WTC11 (cell line): ENCODE measurements around the gene EGR4. TPM values are rescaled to one million over a fixed set of nuclear protein-coding genes. Genes with fewer than 3 reads are reported as not detected.

Source experiments
- ATAC-seq: fragments of 200-7000 bp; cut with Tn5 transposase; 2 replicates; pipeline ENCODE4 v1.10.0; 2021; ENCODE audit warnings: mild to moderate bottlenecking, moderate library complexity
- CTCF ChIA-PET: fragments of 300-600 bp; sonication (Branson Sonifier 250); formaldehyde crosslinking; loops from one replicate; lab custom pipeline; 2021; ENCODE audit warnings: antibody characterized with exemption; lab: Charles Lee
- POLR2A ChIA-PET: fragments of 350-600 bp; sonication (Branson Sonifier 250); formaldehyde crosslinking; loops from one replicate; lab custom pipeline; 2021; ENCODE audit warnings: antibody characterized with exemption; lab: Charles Lee
- DNase-seq: peaks from one replicate; pipeline ENCODE4 v3.0.0; 2021; ENCODE audit warnings: low spot score
- H3K27ac Mint-ChIP-seq: 2 replicates; pipeline ENCODE4 v1.8.0; 2021; ENCODE audit warnings: mixed read lengths
- H3K27me3 Mint-ChIP-seq: 2 replicates; pipeline ENCODE4 v1.8.0; 2021; ENCODE audit warnings: low read depth, mild to moderate bottlenecking, moderate library complexity, mixed read lengths
- H3K36me3 Mint-ChIP-seq: 2 replicates; pipeline ENCODE4 v1.8.0; 2021; ENCODE audit warnings: mixed read lengths
- H3K4me1 Mint-ChIP-seq: 2 replicates; pipeline ENCODE4 v1.8.0; 2022; ENCODE audit warnings: mixed read lengths
- H3K4me3 Mint-ChIP-seq: 2 replicates; pipeline ENCODE4 v1.8.0; 2021; ENCODE audit warnings: mild to moderate bottlenecking, moderate library complexity, mixed read lengths
- H3K9me3 Mint-ChIP-seq: 2 replicates; pipeline ENCODE4 v1.8.0; 2021; ENCODE audit warnings: mixed read lengths
- CBFB ChIP-seq: sonication (generic); formaldehyde crosslinking; IDR thresholded peaks from 2 replicates; pipeline ENCODE4 v1.8.1; 2022; ENCODE audit warnings: mild to moderate bottlenecking, low read depth, missing genetic modification reagents
- CREB1 ChIP-seq: sonication (generic); formaldehyde crosslinking; IDR thresholded peaks from 2 replicates; pipeline ENCODE4 v1.8.0; 2023; ENCODE audit warnings: mild to moderate bottlenecking, missing genetic modification reagents
- CREM ChIP-seq: sonication (generic); formaldehyde crosslinking; IDR thresholded peaks from 2 replicates; pipeline ENCODE4 v1.8.1; 2022; ENCODE audit warnings: mild to moderate bottlenecking, missing genetic modification reagents, moderate library complexity
- EMX1 ChIP-seq: fragments of 250-450 bp; sonication (Bioruptor Pico); IDR thresholded peaks from 2 replicates; pipeline ENCODE4 v1.8.0; 2021; ENCODE audit warnings: mild to moderate bottlenecking
- FOXP1 ChIP-seq: sonication (generic); formaldehyde crosslinking; IDR thresholded peaks from 2 replicates; pipeline ENCODE4 v1.8.0; 2022; ENCODE audit warnings: missing genetic modification reagents, mild to moderate bottlenecking, moderate library complexity, borderline replicate concordance
- MXD4 ChIP-seq: fragments of 250-450 bp; sonication (Bioruptor Pico); IDR thresholded peaks from 2 replicates; pipeline ENCODE4 v1.8.0; 2021; ENCODE audit warnings: mild to moderate bottlenecking, moderate library complexity, borderline replicate concordance
- NR3C1 ChIP-seq: sonication (generic); formaldehyde crosslinking; conservative IDR thresholded peaks from 2 replicates; pipeline ENCODE4 v1.8.1; 2023; ENCODE audit warnings: low read depth, mild to moderate bottlenecking, missing genetic modification reagents
- PRRX2 ChIP-seq: fragments of 250-450 bp; sonication (Bioruptor Pico); IDR thresholded peaks from 2 replicates; pipeline ENCODE4 v1.8.0; 2021; ENCODE audit warnings: mild to moderate bottlenecking
- SMAD3 ChIP-seq: sonication (generic); formaldehyde crosslinking; IDR thresholded peaks from 2 replicates; pipeline ENCODE4 v1.8.0; 2022; ENCODE audit warnings: missing genetic modification reagents, mild to moderate bottlenecking, borderline replicate concordance
- SP1 ChIP-seq: sonication (generic); formaldehyde crosslinking; conservative IDR thresholded peaks from 2 replicates; pipeline ENCODE4 v1.8.1; 2022; ENCODE audit warnings: missing genetic modification reagents
- TCF7 ChIP-seq: sonication (generic); formaldehyde crosslinking; IDR thresholded peaks from 2 replicates; pipeline ENCODE4 v1.8.0; 2022; ENCODE audit warnings: mild to moderate bottlenecking, low read depth, missing genetic modification reagents, moderate library complexity
- TEAD1 ChIP-seq: sonication (generic); formaldehyde crosslinking; IDR thresholded peaks from 2 replicates; pipeline ENCODE4 v1.8.0; 2022; ENCODE audit warnings: mild to moderate bottlenecking, missing genetic modification reagents
- ZNF317 ChIP-seq: sonication (generic); formaldehyde crosslinking; IDR thresholded peaks from 2 replicates; pipeline ENCODE4 v1.8.1; 2023; ENCODE audit warnings: low read depth, mild to moderate bottlenecking, moderate library complexity, missing genetic modification reagents, borderline replicate concordance
- total RNA-seq: library from RNA; stranded (reverse); gene quantifications from 3 replicates; pipeline ENCODE4 v1.2.3, GENCODE V29; 2021
- TF ChIP-seq, protein P1 (sequence below): sonication (generic); formaldehyde crosslinking; IDR thresholded peaks from 2 replicates; pipeline ENCODE4 v1.8.1; 2023; ENCODE audit warnings: mild to moderate bottlenecking, missing genetic modification reagents
- TF ChIP-seq, protein P2 (sequence below): fragments of 200-600 bp; IDR thresholded peaks from 2 replicates; pipeline ENCODE4 v1.8.0; 2022; ENCODE audit warnings: antibody characterized with exemption
- TF ChIP-seq, protein P3 (sequence below): sonication (generic); formaldehyde crosslinking; IDR thresholded peaks from 2 replicates; pipeline ENCODE4 v1.8.1; 2023; ENCODE audit warnings: mild to moderate bottlenecking, missing genetic modification reagents, borderline replicate concordance
- TF ChIP-seq, protein P4 (sequence below): sonication (generic); formaldehyde crosslinking; IDR thresholded peaks from 2 replicates; pipeline ENCODE4 v1.8.0; 2022; ENCODE audit warnings: mild to moderate bottlenecking, missing genetic modification reagents
- TF ChIP-seq, protein P5 (sequence below): sonication (generic); formaldehyde crosslinking; conservative IDR thresholded peaks from 2 replicates; pipeline ENCODE4 v1.8.1; 2022; ENCODE audit warnings: mild to moderate bottlenecking, missing genetic modification reagents
- TF ChIP-seq, protein P6 (sequence below): sonication (generic); formaldehyde crosslinking; IDR thresholded peaks from 2 replicates; pipeline ENCODE4 v1.8.1; 2022; ENCODE audit warnings: low read depth, missing genetic modification reagents, borderline replicate concordance
- TF ChIP-seq, protein P7 (sequence below): sonication (generic); formaldehyde crosslinking; IDR thresholded peaks from 2 replicates; pipeline ENCODE4 v1.8.1; 2022; ENCODE audit warnings: low read depth, mild to moderate bottlenecking, moderate library complexity, missing genetic modification reagents, borderline replicate concordance

Gene EGR4
- total RNA-seq, 1 experiment from 2014 or later: 0.13 TPM

DNA sequence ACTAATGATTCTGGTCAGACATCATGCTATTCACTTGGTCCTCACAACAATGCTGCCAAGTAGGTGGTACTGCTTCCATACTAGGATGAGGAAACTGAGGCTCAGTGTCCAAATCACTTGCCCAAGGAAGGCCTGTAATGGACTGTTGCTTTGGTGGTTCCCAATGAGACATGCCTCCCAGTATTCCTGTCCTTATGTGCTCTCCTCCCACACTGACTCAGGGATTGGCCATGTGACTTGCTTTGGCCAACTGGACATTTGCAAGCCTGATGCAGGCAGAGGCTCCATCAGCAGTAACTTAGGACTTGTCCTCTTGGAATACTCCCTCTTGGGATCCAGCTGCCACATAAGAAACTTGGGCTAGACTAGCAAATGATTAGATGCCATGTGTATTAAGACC is 12.1 kb downstream of the EGR4 start (continued):
- TF ChIP-seq, protein P1, sequence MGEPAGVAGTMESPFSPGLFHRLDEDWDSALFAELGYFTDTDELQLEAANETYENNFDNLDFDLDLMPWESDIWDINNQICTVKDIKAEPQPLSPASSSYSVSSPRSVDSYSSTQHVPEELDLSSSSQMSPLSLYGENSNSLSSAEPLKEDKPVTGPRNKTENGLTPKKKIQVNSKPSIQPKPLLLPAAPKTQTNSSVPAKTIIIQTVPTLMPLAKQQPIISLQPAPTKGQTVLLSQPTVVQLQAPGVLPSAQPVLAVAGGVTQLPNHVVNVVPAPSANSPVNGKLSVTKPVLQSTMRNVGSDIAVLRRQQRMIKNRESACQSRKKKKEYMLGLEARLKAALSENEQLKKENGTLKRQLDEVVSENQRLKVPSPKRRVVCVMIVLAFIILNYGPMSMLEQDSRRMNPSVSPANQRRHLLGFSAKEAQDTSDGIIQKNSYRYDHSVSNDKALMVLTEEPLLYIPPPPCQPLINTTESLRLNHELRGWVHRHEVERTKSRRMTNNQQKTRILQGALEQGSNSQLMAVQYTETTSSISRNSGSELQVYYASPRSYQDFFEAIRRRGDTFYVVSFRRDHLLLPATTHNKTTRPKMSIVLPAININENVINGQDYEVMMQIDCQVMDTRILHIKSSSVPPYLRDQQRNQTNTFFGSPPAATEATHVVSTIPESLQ (CRISPR knock-in tag): no peak
- TF ChIP-seq NR3C1: no peak
- TF ChIP-seq, all 79 proteins: peak for 0

DNA sequence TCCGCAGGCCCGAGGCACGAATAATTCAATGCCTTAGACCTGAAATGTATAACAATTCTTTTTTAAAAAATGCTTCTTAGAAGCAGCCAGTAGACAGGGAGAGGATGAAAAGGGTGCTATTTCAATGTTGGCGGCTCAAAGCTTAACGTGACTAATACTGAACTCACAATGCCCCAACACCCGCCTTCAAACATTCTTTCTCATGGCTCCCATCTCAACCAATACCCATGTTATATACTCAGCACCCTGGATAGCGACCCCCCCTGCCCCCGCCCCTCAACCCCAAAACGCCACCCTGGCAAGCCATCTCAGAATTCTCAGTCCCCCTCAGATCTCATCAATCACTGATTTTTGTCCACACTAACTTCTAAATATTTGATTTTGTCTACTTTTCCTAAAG is 13.5 kb downstream of the EGR4 start:
- H3K4me3 Mint-ChIP-seq: no peak overlapping the region
- H3K27ac Mint-ChIP-seq: no peak overlapping the region
- peaks cover 14% of the 10 kb centered on the region for H3K4me1 Mint-ChIP-seq
- no peaks in the 10 kb centered on the region for H3K9me3 Mint-ChIP-seq
- no peaks in the 10 kb centered on the region for H3K27me3 Mint-ChIP-seq
- TF ChIP-seq PRRX2 (CRISPR knock-in tag) (no peak), CREB1 (CRISPR knock-in tag) (no peak), TCF7 (no peak), FOXP1 (no peak), ZNF317 (CRISPR knock-in tag) (no peak), SMAD3 (CRISPR knock-in tag) (no peak), CREM (CRISPR knock-in tag) (no peak), EMX1 (CRISPR knock-in tag) (no peak), TEAD1 (CRISPR knock-in tag) (no peak), SP1 (CRISPR knock-in tag) (no peak), CBFB (CRISPR knock-in tag) (no peak), MXD4 (CRISPR knock-in tag) (no peak)
- TF ChIP-seq, protein P2, sequence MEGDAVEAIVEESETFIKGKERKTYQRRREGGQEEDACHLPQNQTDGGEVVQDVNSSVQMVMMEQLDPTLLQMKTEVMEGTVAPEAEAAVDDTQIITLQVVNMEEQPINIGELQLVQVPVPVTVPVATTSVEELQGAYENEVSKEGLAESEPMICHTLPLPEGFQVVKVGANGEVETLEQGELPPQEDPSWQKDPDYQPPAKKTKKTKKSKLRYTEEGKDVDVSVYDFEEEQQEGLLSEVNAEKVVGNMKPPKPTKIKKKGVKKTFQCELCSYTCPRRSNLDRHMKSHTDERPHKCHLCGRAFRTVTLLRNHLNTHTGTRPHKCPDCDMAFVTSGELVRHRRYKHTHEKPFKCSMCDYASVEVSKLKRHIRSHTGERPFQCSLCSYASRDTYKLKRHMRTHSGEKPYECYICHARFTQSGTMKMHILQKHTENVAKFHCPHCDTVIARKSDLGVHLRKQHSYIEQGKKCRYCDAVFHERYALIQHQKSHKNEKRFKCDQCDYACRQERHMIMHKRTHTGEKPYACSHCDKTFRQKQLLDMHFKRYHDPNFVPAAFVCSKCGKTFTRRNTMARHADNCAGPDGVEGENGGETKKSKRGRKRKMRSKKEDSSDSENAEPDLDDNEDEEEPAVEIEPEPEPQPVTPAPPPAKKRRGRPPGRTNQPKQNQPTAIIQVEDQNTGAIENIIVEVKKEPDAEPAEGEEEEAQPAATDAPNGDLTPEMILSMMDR: no peak
- TF ChIP-seq, protein P3, sequence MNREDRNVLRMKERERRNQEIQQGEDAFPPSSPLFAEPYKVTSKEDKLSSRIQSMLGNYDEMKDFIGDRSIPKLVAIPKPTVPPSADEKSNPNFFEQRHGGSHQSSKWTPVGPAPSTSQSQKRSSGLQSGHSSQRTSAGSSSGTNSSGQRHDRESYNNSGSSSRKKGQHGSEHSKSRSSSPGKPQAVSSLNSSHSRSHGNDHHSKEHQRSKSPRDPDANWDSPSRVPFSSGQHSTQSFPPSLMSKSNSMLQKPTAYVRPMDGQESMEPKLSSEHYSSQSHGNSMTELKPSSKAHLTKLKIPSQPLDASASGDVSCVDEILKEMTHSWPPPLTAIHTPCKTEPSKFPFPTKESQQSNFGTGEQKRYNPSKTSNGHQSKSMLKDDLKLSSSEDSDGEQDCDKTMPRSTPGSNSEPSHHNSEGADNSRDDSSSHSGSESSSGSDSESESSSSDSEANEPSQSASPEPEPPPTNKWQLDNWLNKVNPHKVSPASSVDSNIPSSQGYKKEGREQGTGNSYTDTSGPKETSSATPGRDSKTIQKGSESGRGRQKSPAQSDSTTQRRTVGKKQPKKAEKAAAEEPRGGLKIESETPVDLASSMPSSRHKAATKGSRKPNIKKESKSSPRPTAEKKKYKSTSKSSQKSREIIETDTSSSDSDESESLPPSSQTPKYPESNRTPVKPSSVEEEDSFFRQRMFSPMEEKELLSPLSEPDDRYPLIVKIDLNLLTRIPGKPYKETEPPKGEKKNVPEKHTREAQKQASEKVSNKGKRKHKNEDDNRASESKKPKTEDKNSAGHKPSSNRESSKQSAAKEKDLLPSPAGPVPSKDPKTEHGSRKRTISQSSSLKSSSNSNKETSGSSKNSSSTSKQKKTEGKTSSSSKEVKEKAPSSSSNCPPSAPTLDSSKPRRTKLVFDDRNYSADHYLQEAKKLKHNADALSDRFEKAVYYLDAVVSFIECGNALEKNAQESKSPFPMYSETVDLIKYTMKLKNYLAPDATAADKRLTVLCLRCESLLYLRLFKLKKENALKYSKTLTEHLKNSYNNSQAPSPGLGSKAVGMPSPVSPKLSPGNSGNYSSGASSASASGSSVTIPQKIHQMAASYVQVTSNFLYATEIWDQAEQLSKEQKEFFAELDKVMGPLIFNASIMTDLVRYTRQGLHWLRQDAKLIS (CRISPR knock-in tag): no peak
- TF ChIP-seq, protein P4, sequence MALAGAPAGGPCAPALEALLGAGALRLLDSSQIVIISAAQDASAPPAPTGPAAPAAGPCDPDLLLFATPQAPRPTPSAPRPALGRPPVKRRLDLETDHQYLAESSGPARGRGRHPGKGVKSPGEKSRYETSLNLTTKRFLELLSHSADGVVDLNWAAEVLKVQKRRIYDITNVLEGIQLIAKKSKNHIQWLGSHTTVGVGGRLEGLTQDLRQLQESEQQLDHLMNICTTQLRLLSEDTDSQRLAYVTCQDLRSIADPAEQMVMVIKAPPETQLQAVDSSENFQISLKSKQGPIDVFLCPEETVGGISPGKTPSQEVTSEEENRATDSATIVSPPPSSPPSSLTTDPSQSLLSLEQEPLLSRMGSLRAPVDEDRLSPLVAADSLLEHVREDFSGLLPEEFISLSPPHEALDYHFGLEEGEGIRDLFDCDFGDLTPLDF (CRISPR knock-in tag): no peak
- TF ChIP-seq, protein P5, sequence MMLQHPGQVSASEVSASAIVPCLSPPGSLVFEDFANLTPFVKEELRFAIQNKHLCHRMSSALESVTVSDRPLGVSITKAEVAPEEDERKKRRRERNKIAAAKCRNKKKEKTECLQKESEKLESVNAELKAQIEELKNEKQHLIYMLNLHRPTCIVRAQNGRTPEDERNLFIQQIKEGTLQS: no peak
- TF ChIP-seq, protein P6, sequence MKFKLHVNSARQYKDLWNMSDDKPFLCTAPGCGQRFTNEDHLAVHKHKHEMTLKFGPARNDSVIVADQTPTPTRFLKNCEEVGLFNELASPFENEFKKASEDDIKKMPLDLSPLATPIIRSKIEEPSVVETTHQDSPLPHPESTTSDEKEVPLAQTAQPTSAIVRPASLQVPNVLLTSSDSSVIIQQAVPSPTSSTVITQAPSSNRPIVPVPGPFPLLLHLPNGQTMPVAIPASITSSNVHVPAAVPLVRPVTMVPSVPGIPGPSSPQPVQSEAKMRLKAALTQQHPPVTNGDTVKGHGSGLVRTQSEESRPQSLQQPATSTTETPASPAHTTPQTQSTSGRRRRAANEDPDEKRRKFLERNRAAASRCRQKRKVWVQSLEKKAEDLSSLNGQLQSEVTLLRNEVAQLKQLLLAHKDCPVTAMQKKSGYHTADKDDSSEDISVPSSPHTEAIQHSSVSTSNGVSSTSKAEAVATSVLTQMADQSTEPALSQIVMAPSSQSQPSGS: no peak
- TF ChIP-seq, protein P7, sequence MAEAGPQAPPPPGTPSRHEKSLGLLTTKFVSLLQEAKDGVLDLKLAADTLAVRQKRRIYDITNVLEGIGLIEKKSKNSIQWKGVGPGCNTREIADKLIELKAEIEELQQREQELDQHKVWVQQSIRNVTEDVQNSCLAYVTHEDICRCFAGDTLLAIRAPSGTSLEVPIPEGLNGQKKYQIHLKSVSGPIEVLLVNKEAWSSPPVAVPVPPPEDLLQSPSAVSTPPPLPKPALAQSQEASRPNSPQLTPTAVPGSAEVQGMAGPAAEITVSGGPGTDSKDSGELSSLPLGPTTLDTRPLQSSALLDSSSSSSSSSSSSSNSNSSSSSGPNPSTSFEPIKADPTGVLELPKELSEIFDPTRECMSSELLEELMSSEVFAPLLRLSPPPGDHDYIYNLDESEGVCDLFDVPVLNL (CRISPR knock-in tag): no peak
- DNase-seq (no peak), ATAC-seq (no peak)
- ChIA-PET POLR2A (no interaction called here), CTCF (interaction anchor here (1.0 to 2.1 kb wide), 7 partner anchors 10 to 80 kb away, joined by 3 to 9 read pairs (median 5); partner anchors contain the start of gene EGR4)
- peaks cover 6% of the 10 kb centered on the region; the same call in 1 of the 2 replicates for H3K36me3 Mint-ChIP-seq
